ENCODE results near the gene PTBP1. TPM values are rescaled to one million over a fixed set of nuclear protein-coding genes. Genes with fewer than 3 reads are reported as not detected.

PTBP1 gene
- total RNA-seq, 1 experiment from 2014 or later: 680 TPM

GRCh38 chr19:807627-808422 lies 10.6 kb downstream of the PTBP1 start:
- Mint-ChIP-seq H3K36me3 (peaks cover 56% of the 10 kb centered on the region), H3K27me3 (ENCODE audit: low read depth) (no peaks in the 10 kb centered on the region), H3K27ac (peak overlapping the region; percentile 19), H3K9me3 (no peaks in the 10 kb centered on the region), H3K4me1 (peaks cover 6% of the 10 kb centered on the region), H3K4me3 (no peak overlapping the region)
- DNase-seq (ENCODE audit: low spot score): no peak
- ChIA-PET CTCF (interaction anchor here (0.8 to 1.4 kb wide), 2 partner anchors 31 to 35 kb away, joined by 3 read pairs; no protein-coding TSS in a partner anchor), POLR2A (interaction anchor here (1.7 kb wide), 1 partner anchor 9 kb away, joined by 4 read pairs; no protein-coding TSS in a partner anchor)
- TF ChIP-seq ATF3 (CRISPR knock-in tag; conservative IDR thresholded peaks at IDR 0.05) (no peak), TCF7 (CRISPR knock-in tag; IDR thresholded peaks at IDR 0.05; ENCODE audit: low read depth) (no peak), RORB (CRISPR knock-in tag; IDR thresholded peaks at IDR 0.05) (no peak), OVOL2 (CRISPR knock-in tag; IDR thresholded peaks at IDR 0.05; ENCODE audit: borderline replicate concordance) (no peak), ATF1 (CRISPR knock-in tag; IDR thresholded peaks at IDR 0.05) (no peak), MYBL2 (CRISPR knock-in tag; IDR thresholded peaks at IDR 0.05) (no peak), MXD4 (CRISPR knock-in tag; IDR thresholded peaks at IDR 0.05; ENCODE audit: borderline replicate concordance) (no peak), EMX1 (CRISPR knock-in tag; IDR thresholded peaks at IDR 0.05) (no peak), CDX4 (CRISPR knock-in tag; IDR thresholded peaks at IDR 0.05; ENCODE audit: borderline replicate concordance) (no peak), NFATC4 (CRISPR knock-in tag; IDR thresholded peaks at IDR 0.05) (no peak), IRF2 (CRISPR knock-in tag; IDR thresholded peaks at IDR 0.05; ENCODE audit: borderline replicate concordance, low read depth) (no peak), FOXP4 (CRISPR knock-in tag; IDR thresholded peaks at IDR 0.05) (no peak), ZBTB43 (CRISPR knock-in tag; IDR thresholded peaks at IDR 0.05) (no peak), AFF4 (CRISPR knock-in tag; IDR thresholded peaks at IDR 0.05; ENCODE audit: borderline replicate concordance) (no peak), HMGA2 (CRISPR knock-in tag; IDR thresholded peaks at IDR 0.05) (no peak), ETV6 (CRISPR knock-in tag; IDR thresholded peaks at IDR 0.05) (no peak)
- no peak for ATAC-seq

- ChIA-PET CTCF (interaction anchor here (0.8 kb wide), 1 partner anchor 31 kb away, joined by 3 read pairs; no protein-coding TSS in a partner anchor), POLR2A (interaction anchor here (1.7 kb wide), 1 partner anchor 10 kb away, joined by 4 read pairs; no protein-coding TSS in a partner anchor)
- TF ChIP-seq AFF4 (CRISPR knock-in tag; IDR thresholded peaks at IDR 0.05; ENCODE audit: borderline replicate concordance) (no peak), MLX (CRISPR knock-in tag; IDR thresholded peaks at IDR 0.05) (no peak), SOX15 (CRISPR knock-in tag; IDR thresholded peaks at IDR 0.05) (no peak), SMAD3 (CRISPR knock-in tag; IDR thresholded peaks at IDR 0.05; ENCODE audit: borderline replicate concordance) (no peak)
- peaks cover 53% of the 10 kb centered on the region for H3K36me3 Mint-ChIP-seq
- no peaks in the 10 kb centered on the region for H3K9me3 Mint-ChIP-seq
- no peaks in the 10 kb centered on the region for H3K27me3 Mint-ChIP-seq (ENCODE audit: low read depth)
- DNase-seq (ENCODE audit: low spot score): no peak
- H3K4me3 Mint-ChIP-seq: no peak overlapping the region
- H3K27ac Mint-ChIP-seq: no peak overlapping the region
- 0 out of 2 replicates have a peak, but pooled peaks cover 3% of the 10 kb centered on the region for H3K4me1 Mint-ChIP-seq
- no peak for ATAC-seq
Measured at GRCh38 chr19:808423-808775, 11.1 kb downstream of the PTBP1 start.
